ENCODE measurements around the gene PACS2.
"Not testable (repeated sequence)": the region's sequence is repeated elsewhere in the genome, so short reads cannot be mapped to it uniquely, and the experiment has no call there.

- not testable (repeated sequence) for TF ChIP-seq CTCF (IDR thresholded peaks at IDR 0.05); RORB (CRISPR knock-in tag; IDR thresholded peaks at IDR 0.05); ZNF671 (CRISPR knock-in tag; IDR thresholded peaks at IDR 0.05); CREB1 (CRISPR knock-in tag; IDR thresholded peaks at IDR 0.05); USF2 (CRISPR knock-in tag; IDR thresholded peaks at IDR 0.05)
Observed at GRCh38 chr14:105361412-105361811, 46.9 kb downstream of the PACS2 start.
